DLD1 (cell line): ENCODE data around the gene OR9A4.

Source experiments
- in situ Hi-C: cut with HindIII; loops from 2 replicates; pipeline ENCODE4 v1.10.0; 2017; ENCODE audit warnings: low sequenced_read_pairs

Gene OR9A4

GRCh38 chr7:141946796-141947195 lies 30.6 kb downstream of the OR9A4 start, which contains the start of gene CLEC5A:
CLEC5A (minus strand) TSS chr7:141946974; CDS start chr7:141946292, 682 bp downstream.
- in situ Hi-C loops = no loop called here

GRCh38 chr7:141949021-141949420 lies 32.8 kb downstream of the OR9A4 start:
- in situ Hi-C loops = no loop called here

- in situ Hi-C loops = no loop called here
Measured at GRCh38 chr7:141949451-141949850, 33.3 kb downstream of the OR9A4 start.

- in situ Hi-C loops = no loop called here
Measured at GRCh38 chr7:141949911-141950310, 33.7 kb downstream of the OR9A4 start.

GRCh38 chr7:141950806-141951205 lies 34.6 kb downstream of the OR9A4 start:
- in situ Hi-C loops = no loop called here

- in situ Hi-C loops = no loop called here
Measured at GRCh38 chr7:141952461-141952860, 36.3 kb downstream of the OR9A4 start.

GRCh38 chr7:141954334-141954733 lies 38.1 kb downstream of the OR9A4 start:
- in situ Hi-C loops = no loop called here

- in situ Hi-C loops = no loop called here
Measured at GRCh38 chr7:141956084-141956483, 39.9 kb downstream of the OR9A4 start.

- in situ Hi-C loops = no loop called here
Measured at GRCh38 chr7:141960687-141961422, 44.7 kb downstream of the OR9A4 start.
